Stimulated activated CD4-positive, alpha-beta T cell treated with anti-CD3 and anti-CD28 coated beads, Interleukin-15, amount 100 ng/mL, for 24 hours (primary cell): Measurements from ENCODE around the gene KHDC3L.
"Not testable (repeated sequence)": the region's sequence is repeated elsewhere in the genome, so short reads cannot be mapped to it uniquely, and the experiment has no call there.

Source experiments
- DNase-seq: peaks from one replicate; pipeline ENCODE4 v3.0.0-alpha.2; 2020

Gene KHDC3L

DNA sequence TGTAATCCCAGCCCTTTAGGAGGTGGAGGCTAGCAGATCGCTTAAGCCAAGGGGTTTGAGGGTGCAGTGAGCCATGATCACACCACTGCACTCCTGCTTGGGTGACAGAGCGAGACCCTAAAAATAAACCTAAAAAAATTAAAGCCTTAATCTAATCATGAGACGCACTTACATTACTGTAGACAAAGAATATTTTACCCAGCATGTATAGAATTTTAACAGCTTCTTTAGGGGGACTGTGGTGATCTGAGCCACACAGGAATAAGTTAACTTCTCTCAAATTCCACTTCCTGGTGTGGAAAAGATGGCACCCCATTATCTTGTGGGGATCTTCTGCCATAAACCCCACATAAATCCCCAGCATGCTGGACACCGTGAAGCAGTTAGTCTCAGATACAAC is 9.5 kb downstream of the KHDC3L start:
- DNase-seq, result no peak

DNA sequence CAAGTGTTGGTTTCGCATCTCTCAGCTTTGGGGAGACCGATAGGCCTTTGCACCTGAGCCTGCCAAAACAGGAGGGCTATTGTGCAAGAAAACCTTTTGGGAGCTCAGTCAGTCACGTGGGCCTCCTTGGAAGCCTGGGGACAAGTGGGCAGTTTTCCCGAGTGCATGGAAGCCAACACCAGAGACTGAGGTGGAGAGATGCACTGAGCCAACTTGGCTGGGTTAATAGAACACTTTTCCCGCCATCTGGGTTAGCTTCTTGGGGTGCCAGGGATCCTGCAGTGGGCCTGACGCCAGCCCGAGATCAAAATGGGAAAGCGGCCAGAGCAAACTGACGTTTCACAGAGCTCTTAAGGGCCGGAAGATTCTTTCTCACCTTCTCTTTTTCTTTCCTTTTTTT is 10.1 kb downstream of the KHDC3L start:
- DNase-seq, result no peak

DNA sequence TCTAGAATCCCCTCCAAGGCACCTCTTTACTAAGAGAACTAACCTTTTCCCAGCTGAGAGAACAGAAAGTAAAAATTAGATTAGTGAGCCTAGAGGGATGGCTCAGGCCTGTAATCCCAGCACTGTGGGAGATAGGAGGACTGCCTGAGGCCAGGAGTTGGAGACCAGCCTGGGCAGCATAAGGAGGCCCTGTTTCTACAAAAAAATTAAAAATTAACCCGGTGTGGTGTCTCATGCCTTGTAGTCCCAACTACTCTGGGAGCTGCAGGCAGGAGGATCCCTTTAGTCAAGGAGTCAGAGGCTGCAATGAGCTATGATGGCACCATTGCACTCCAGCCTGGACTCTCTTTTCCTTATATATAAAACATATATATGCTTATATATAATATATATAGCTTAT is 12.8 kb downstream of the KHDC3L start:
- DNase-seq, result no peak

DNA sequence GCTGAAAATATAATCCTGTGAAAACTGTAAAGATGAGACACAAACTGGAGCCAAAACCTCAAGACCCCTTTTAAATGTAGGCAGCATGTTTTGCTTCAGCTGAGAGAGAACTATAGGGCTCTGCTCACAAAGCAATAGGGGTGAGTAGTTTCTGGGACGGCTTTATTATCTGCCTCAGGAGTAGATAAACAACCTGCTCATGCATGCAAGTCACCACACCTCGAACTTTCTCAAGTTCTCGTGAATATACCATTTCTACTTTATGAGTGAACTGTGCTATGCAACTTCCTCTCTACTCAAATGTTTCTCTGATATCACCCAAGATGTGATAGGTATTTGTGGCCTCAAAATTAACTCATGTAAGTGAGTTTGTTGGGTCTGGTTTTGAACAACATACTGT is 14.8 kb downstream of the KHDC3L start:
- DNase-seq, result no peak

DNA sequence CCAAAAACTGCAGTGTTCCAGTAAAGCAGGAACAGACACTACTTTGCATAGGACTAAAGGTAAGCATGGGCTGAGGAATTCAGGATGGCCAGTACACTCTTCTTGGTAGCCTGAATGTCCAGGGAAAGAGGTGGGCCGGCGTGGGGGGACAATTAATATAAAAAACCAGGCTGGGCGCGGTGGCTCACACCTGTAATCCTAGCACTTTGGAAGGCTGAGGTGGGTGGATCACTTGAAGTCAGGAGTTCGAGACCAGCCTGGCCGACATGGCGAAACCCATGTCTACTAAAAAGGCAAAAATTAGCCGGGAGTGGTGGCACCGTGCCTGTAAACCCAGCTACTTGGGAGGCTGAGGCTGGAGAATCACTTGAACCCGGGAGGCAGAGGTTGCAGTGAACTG is 19.1 kb downstream of the KHDC3L start:
- DNase-seq, result not testable (repeated sequence)

DNA sequence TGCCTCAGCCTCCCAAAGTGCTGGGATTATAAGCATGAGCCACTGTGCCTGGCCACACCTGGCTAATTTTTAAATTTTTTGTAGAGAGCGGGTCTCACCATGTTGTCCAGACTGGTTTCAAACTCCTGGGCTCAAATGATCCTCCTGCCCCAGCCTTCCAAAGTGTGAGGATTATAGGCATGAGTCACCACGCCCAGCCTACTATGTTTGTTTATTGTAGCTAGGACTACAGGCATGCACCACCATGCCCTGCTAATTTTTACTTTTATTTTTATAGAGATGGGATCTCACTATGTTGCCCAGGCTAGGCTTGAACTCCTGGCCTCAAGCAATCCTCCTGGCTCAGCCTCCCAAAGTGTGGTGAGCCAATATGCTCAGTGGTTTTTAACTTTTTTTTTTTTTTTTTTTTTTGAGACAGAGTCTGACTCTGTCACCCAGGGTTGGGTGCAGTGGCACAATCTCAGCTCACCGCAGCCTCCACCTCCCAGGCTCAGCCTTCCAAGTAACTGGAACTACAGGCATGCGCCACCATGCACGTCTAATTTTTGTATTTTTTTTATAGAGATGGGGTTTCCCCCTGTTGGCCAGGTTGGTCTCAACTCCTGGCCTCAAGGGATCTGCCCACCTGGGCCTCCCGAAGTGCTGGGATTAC is 20.1 kb downstream of the KHDC3L start:
- no peak for DNase-seq

DNA sequence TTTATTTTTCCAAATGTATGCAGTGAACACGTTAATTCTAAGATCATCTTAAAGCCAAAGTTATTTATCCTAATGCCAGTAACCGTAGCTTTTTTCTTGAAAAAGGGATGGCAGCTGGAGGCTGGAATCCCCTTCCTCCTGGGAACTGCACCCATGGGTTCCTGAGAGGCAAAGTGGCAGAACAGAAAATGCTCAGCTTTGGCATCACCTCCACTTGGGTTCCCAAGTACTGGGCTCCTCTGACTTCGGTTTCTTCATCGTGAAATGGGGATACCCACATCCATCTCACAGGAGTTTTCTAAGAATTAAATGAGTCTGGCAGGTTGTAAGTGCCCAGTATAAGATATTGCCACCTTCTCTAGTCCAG is 26.0 kb downstream of the KHDC3L start:
- no peak for DNase-seq

DNA sequence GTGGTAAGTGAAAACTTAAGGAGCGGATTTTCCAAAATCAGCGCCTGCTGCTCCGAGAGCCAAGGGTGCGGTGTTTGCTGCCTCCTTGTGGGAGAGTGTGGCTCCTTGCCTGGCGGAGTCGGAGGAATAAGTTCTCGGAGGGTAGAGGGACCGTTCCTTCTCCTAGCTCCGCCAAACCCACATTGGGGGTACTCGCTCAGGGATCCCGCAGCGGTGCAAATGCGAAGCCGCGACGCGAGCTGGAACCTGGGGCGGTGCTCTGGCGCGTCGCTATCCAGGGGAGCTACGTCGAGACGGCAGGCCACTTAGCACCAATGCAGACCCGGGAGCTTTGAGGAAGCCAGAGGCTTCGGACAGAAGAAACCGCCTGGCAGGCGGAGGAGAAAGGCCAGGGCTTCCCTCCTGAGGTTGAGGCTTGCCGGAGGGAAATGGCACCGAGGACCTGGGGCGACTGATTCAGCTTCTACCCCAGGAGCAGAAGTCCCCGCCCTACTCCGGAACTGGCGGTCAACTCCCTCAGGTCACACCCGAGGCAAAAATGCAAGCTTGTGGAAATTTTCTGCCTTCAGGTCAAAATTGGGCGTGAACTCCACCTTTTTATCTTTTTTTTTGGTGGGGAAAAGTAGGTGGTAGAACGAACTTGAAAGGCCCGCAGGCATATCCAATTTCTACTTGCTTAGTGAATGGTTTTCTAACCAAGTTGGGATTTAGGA is 26.5 kb downstream of the KHDC3L start:
- peak; percentile 74 for DNase-seq

DNA sequence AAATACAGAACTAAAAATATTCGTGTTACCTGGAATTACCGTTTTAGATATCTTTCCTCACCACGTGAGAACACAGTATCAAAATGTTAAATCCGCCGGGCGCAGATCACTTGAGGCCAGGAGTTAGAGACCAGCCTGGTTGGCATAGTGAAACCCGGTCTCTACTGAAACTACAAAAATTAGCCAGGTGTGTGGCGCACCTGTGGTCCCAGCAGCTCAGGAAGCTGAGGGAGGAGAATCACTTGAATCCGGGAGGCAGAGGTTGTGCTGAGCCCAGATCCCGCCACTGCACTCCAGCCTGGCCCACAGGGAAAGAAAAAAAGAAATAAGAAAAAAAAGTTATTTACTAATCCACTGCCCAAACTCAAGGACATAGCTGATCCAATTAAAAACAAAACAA is 27.4 kb downstream of the KHDC3L start:
- no peak for DNase-seq

DNA sequence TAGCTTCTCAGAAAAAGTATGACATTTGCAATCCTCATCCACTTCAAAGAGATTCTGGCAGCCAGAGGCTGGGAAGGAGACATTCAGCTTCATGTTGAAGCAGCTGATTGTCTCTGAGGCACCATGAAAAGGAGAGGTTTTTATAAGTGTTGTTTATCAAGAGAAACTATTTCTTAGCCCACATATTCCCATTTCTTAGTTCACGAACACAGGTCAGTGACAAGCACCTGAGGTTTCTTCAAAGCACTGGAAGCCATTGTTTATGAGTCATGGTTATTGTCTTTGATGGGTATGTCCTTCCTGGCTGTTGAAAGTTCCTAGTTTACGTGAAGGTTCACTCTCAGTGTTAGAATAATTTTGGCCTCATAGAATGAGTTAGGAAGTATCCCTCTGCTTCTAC is 29.2 kb downstream of the KHDC3L start:
- DNase-seq, result no peak

DNA sequence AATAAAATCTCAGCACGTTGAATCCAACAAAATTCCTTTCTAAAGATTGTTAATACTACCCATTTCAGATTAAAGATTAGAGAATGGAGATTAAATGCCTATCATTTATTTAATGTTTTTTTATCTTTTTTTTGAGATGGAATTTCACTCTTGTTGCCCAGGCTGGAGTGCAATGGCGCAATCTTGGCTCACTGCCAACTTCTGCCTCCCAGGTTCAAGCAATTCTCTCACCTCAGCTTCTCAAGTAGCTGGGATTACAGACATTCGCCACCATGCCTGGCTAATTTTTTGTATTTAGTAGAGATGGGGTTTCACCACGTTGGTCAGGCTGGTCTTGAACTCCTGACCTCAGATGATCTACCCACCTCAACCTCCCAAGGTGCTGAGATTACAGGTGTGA is 29.7 kb downstream of the KHDC3L start:
- DNase-seq, result not testable (repeated sequence)

DNA sequence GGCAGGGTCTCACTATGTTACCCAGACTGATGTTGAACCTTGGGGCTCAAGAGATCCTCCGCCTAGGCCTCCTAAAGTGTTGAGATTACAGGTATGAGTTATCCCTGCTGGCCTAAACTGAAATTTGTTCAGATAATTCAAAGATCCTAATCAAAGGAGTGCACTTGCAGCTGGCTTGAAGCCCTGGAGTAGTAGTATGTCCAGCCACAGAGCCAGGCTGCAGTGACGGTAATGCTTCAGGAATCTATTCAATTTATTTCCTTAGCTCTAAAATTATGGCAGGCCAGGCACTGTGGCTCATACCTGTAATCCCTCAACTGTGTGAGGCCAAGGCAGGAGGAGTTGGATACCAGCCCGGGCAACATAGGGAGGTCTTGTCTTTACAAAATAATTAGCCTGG is 30.8 kb downstream of the KHDC3L start:
- DNase-seq, result no peak

DNA sequence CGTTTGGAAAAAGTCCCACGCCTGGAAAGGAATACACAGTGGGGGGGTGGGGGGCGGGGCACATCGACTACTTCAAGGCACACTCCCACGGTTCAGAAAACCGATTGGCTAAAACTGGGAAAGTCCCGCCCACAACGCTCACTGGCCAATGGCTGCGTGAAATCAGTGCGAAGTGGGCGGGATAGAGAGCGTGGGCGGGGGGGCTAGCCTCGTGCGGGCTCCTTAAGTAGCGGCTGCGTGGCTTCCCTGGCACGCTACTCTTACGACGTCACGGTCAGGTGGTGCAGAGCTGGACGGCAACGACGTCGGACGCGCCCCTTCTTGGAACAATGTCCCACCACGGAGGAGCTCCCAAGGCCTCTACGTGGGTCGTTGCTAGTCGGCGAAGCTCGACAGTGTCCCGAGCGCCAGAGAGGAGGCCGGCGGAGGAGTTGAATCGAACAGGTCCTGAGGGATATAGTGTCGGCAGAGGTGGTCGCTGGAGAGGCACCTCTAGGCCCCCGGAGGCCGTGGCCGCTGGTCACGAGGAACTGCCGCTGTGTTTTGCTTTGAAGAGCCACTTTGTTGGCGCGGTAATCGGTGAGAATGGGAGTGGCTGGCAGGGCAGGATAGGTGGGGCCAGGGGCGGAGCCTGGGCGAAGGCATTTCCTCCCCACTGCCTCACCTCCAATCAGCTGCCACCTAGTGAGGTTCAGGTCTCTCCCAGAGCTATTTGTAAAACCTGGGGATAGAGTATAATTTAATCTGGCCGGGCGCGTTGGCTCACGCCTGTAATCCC is 32.3 kb downstream of the KHDC3L start, which contains the start of gene DDX43:
Gene DDX43 (plus strand): TSS at position 252 of the 778 bp plus-strand sequence. CDS start 78 bp downstream, at position 330.
- DNase-seq, result peak; percentile 50

DNA sequence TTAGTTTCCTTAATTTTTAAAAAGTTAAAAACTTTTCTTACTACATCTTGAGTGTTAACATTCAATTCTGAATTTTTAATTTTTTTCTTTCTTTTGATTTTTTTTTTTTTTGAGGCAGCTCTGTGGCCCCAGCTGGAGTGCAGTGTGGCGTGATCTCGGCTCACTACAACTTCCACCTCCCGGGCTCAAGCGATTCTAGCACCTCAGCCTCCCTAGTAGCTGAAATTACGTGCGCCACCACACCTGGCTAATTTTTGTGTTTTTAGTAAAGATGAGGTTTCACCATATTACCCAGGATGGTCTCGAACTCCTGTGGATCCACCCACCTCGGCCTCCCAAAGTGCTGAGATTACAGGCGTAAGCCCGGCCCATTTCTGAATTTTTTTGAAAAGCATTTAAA is 33.4 kb downstream of the KHDC3L start:
- DNase-seq, result no peak

DNA sequence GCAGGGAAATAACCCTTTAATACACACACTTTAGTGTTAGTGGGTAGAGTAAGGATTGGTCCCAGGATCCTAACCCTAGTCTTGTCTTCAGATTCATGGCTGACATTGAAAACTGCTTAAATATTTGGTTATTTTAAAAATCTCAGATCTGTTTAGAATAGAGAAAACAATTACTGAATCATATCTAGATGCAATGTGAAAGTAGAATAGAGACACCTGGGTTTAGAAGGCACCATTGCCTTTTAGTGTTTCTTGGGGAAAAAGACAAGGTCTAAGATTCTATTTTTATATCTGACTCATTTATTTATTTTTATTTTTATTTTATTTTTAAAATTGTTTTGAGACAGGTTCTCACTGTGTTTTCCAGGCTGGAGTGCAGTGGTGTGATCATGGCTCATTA is 38.2 kb downstream of the KHDC3L start:
- DNase-seq, result no peak

DNA sequence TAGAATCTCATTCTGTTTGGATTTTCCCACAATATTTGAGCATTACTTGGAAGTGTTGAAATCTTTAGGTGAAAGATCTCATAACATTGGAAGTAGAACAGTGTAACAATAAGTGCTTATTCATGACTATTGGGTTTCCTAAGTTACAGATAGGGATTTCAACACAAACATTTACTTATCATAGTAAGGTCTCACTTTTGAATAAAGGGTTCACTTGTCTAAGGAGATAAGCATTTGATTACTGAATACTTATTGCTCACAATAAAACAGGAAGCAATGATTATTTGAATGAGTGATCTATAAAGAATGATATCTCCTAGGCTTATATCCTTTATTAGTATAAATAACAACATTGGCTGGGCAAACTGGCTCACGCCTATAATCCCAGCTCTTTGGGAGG is 46.9 kb downstream of the KHDC3L start:
- DNase-seq, result no peak

DNA sequence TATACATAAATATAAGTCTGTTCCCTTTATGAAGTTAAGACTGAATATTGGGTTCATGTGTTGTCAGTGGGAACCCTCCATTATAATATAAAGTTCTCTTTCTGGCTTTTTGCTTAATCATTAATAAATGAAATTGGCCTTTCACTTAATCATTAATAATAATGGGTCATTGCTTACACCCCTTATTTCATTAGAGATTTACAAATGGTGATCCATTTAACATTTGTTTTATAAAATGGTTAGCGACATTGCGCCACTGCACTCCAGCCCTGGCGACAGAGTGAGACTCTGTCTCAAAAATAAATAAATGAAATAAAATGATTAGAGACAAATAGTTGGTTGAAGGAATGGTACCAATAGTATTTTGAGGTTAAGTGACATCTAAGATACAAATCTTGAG is 50.6 kb downstream of the KHDC3L start:
- DNase-seq, result no peak
